Neural progenitor cell (in vitro differentiated cells): ENCODE measurements around the gene STX8. TPM values are rescaled to one million over a fixed set of nuclear protein-coding genes. Genes with fewer than 3 reads are reported as not detected.
A peak's percentile ranks its signal among the peaks of the same experiment; 100 is the strongest.

Experiments
- DNase-seq: peaks from one replicate; pipeline ENCODE4 v3.0.0-alpha.2; 2016; ENCODE audit warnings: low spot score
- H2AFZ ChIP-seq: fragments of 200-600 bp; sonication (generic); replicated peaks from 2 replicates; pipeline ENCODE4 v1.6.1; 2016; ENCODE audit warnings: antibody characterized with exemption
- H3F3A ChIP-seq: fragments of 200-600 bp; sonication (generic); 2 replicates; pipeline ENCODE4 v1.6.1; 2016; ENCODE audit warnings: antibody characterized with exemption, low read depth
- H3K27ac ChIP-seq: fragments of 200-600 bp; sonication (generic); 2 replicates; pipeline ENCODE4 v1.5.1; 2016; ENCODE audit warnings: mild to moderate bottlenecking
- H3K27me3 ChIP-seq: fragments of 200-600 bp; sonication (generic); 2 replicates; pipeline ENCODE4 v1.6.1; 2016; ENCODE audit warnings: mild to moderate bottlenecking, moderate library complexity
- H3K36me3 ChIP-seq: fragments of 200-600 bp; sonication (generic); 2 replicates; pipeline ENCODE4 v1.5.1; 2016
- H3K4me1 ChIP-seq: fragments of 200-600 bp; sonication (generic); 2 replicates; pipeline ENCODE4 v1.6.1; 2016; ENCODE audit warnings: mixed run types
- H3K4me2 ChIP-seq: fragments of 200-600 bp; sonication (generic); 2 replicates; pipeline ENCODE4 v1.6.1; 2016
- H3K4me3 ChIP-seq: fragments of 200-600 bp; sonication (generic); 2 replicates; pipeline ENCODE4 v1.5.1; 2016
- H3K79me2 ChIP-seq: fragments of 200-600 bp; sonication (generic); 2 replicates; pipeline ENCODE4 v1.6.1; 2016; ENCODE audit warnings: low read depth
- H3K9ac ChIP-seq: fragments of 200-600 bp; sonication (generic); 2 replicates; pipeline ENCODE4 v1.6.1; 2016
- H3K9me3 ChIP-seq: fragments of 200-600 bp; sonication (generic); 2 replicates; pipeline ENCODE4 v1.5.1; 2016; ENCODE audit warnings: low read depth
- H4K20me1 ChIP-seq: fragments of 200-600 bp; sonication (generic); 2 replicates; pipeline ENCODE4 v1.6.1; 2016; ENCODE audit warnings: low read depth
- H3K27ac Mint-ChIP-seq: 3 replicates; pipeline ENCODE4 v1.8.0; 2021; ENCODE audit warnings: mixed read lengths
- H3K27me3 Mint-ChIP-seq: 2 replicates; pipeline ENCODE4 v1.8.0; 2022; ENCODE audit warnings: low read depth, mild to moderate bottlenecking, inconsistent platforms, moderate library complexity, mixed read lengths; ENCODE audit not compliant: insufficient read depth
- H3K36me3 Mint-ChIP-seq: 3 replicates; pipeline ENCODE4 v1.8.0; 2021; ENCODE audit warnings: mixed read lengths
- H3K4me1 Mint-ChIP-seq: 3 replicates; pipeline ENCODE4 v1.8.0; 2021; ENCODE audit warnings: mixed read lengths
- H3K4me3 Mint-ChIP-seq: 3 replicates; pipeline ENCODE4 v1.8.0; 2021; ENCODE audit warnings: mild to moderate bottlenecking, moderate library complexity, mixed read lengths
- H3K9me3 Mint-ChIP-seq: 3 replicates; pipeline ENCODE4 v1.8.0; 2020; ENCODE audit warnings: mixed read lengths
- EZH2 ChIP-seq: fragments of 200-600 bp; sonication (generic); IDR thresholded peaks from 2 replicates; pipeline ENCODE4 v1.6.1; 2017; ENCODE audit warnings: antibody characterized with exemption, mild to moderate bottlenecking, moderate library complexity
- EZH2phosphoT487 ChIP-seq: fragments of 200-600 bp; sonication (generic); IDR thresholded peaks from 2 replicates; pipeline ENCODE4 v1.6.1; 2017; ENCODE audit warnings: antibody characterized with exemption
- total RNA-seq: library from RNA; depleted of rRNA; stranded (reverse); fragments of >200 nt; gene quantifications from 2 replicates; pipeline ENCODE4 v1.2.3, GENCODE V29; 2015; ENCODE audit warnings: low replicate concordance
- TF ChIP-seq, protein P1 (sequence below): fragments of 200-600 bp; sonication (generic); IDR thresholded peaks from 2 replicates; pipeline ENCODE4 v1.5.1; 2017; ENCODE audit warnings: antibody characterized with exemption, mild to moderate bottlenecking

The STX8 gene
- total RNA-seq, 1 donor from 2014 or later, result 79.7 TPM

DNA sequence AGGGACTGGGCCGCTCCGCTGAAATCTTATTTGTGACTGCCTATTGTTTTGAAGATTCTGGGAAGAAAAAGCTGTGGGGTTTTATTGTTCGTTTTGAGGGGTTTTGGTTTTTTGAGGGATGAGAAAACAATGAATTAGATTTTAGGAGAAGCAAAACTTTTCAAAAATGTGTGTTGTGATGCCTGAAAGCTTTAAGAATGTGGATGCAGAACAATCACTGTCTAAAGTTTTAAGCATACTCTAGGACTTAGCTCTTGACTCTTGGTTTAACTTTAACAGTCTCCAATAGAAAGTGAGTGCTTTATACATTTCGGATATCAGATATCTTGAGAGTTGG is 1.7 kb upstream of the STX8 start:
- H3K27ac Mint-ChIP-seq, result no peak overlapping the region
- no peaks in the 10 kb centered on the region for H3K9me3 Mint-ChIP-seq
- no peak overlapping the region for H3K4me3 ChIP-seq

DNA sequence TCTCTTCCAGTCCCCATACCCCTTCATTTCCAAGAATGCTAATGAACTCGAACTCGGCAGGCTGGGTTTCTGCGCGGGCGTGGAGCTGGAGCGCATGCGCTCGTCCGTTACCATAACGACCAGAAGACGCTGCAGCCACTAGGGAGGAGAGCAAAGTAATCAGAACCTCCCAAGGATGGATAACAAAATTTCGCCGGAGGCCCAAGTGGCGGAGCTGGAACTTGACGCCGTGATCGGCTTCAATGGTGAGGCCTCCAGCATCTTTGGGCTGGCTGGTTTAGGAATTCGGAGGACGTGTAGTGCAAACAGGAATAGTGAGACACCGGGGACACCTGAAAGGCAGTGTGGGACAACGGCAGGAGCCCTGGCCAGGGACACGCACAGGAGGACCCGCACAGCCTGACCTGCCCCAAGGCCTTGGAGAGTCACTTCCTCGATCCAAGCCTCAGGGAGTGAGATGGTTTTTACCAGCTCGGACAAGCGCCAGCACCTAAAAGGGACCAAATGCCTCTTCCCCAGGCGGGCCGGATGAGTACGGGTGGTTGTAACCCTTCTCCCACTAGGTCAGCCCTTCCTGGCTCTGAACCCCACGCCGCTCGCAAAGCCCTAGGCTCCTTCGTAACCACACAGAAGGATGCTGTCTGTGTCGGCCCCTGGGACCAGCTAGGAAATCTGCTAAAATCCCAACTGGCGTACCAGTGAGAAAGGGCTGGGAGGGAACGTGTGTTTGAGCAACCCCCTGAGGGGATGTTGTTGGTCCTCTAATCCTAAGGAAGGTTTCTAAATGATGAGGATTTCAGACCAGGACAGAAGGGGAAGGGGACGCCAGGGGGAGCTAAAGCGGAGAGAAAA is 1.1 kb upstream of the STX8 start, which contains the start of gene CFAP52:
CFAP52 (plus strand) TSS at position 122 of the 852 bp plus-strand sequence; CDS start at position 176, 54 bp downstream.
- Histone ChIP-seq H3K4me1 (peaks cover 4% of the 10 kb centered on the region), H3K9me3 (no peaks in the 10 kb centered on the region), H3K4me2 (peak within 1 kb of the TSS; percentile 77), H2AFZ (peak within 1 kb of the TSS; percentile 52), H3K9ac (no peak within 1 kb of the TSS), H3K27me3 (no peaks in the 10 kb centered on the region), H3K27ac (no peak within 1 kb of the TSS), H3K79me2 (peaks cover 11% of the 10 kb centered on the region), H3K36me3 (no peaks in the 10 kb centered on the region), H4K20me1 (peaks cover 5% of the 10 kb centered on the region), H3K4me3 (peak within 1 kb of the TSS; percentile 64), H3F3A (peaks cover 18% of the 10 kb centered on the region)
- Mint-ChIP-seq H3K27ac (peak within 1 kb of the TSS; percentile 46), H3K9me3 (no peaks in the 10 kb centered on the region), H3K4me1 (peaks cover 13% of the 10 kb centered on the region), H3K27me3 (peaks cover 6% of the 10 kb centered on the region), H3K4me3 (peak within 1 kb of the TSS; percentile 99), H3K36me3 (no peaks in the 10 kb centered on the region)
- DNase-seq, result peak; percentile 92
- TF ChIP-seq, protein P1, sequence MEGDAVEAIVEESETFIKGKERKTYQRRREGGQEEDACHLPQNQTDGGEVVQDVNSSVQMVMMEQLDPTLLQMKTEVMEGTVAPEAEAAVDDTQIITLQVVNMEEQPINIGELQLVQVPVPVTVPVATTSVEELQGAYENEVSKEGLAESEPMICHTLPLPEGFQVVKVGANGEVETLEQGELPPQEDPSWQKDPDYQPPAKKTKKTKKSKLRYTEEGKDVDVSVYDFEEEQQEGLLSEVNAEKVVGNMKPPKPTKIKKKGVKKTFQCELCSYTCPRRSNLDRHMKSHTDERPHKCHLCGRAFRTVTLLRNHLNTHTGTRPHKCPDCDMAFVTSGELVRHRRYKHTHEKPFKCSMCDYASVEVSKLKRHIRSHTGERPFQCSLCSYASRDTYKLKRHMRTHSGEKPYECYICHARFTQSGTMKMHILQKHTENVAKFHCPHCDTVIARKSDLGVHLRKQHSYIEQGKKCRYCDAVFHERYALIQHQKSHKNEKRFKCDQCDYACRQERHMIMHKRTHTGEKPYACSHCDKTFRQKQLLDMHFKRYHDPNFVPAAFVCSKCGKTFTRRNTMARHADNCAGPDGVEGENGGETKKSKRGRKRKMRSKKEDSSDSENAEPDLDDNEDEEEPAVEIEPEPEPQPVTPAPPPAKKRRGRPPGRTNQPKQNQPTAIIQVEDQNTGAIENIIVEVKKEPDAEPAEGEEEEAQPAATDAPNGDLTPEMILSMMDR, result peak; percentile 90
- no peak for TF ChIP-seq EZH2

More for the DNA sequence above, 1.7 kb upstream of the STX8 start:
- H3K4me1 ChIP-seq, result peaks cover 4% of the 10 kb centered on the region
- peaks cover 11% of the 10 kb centered on the region for H3K79me2 ChIP-seq
- H3K4me2 ChIP-seq, result peak overlapping the region; percentile 77
- H3K27me3 Mint-ChIP-seq, result peaks cover 6% of the 10 kb centered on the region
- no peaks in the 10 kb centered on the region for H3K36me3 ChIP-seq
- H2AFZ ChIP-seq, result no peak overlapping the region
- H3K27me3 ChIP-seq, result no peaks in the 10 kb centered on the region
- no peak overlapping the region for H3K27ac ChIP-seq
- H3K36me3 Mint-ChIP-seq, result no peaks in the 10 kb centered on the region
- H3K9me3 ChIP-seq, result no peaks in the 10 kb centered on the region
- no peak overlapping the region for H3K9ac ChIP-seq
- peaks cover 13% of the 10 kb centered on the region for H3K4me1 Mint-ChIP-seq
- H3K4me3 Mint-ChIP-seq, result peak overlapping the region; percentile 99
- TF ChIP-seq EZH2phosphoT487 (no peak), EZH2 (no peak)
- TF ChIP-seq, protein P1, result no peak
- DNase-seq, result no peak
- peaks cover 5% of the 10 kb centered on the region for H4K20me1 ChIP-seq
- H3F3A ChIP-seq, result peaks cover 18% of the 10 kb centered on the region

- Histone ChIP-seq H3K9me3 (no peaks in the 10 kb centered on the region), H3F3A (peaks cover 4% of the 10 kb centered on the region), H3K36me3 (no peaks in the 10 kb centered on the region), H3K4me2 (no peak overlapping the region), H4K20me1 (peaks cover 4% of the 10 kb centered on the region), H3K4me1 (no peaks in the 10 kb centered on the region), H2AFZ (no peak overlapping the region), H3K27me3 (no peaks in the 10 kb centered on the region), H3K4me3 (no peak overlapping the region), H3K79me2 (peaks cover 15% of the 10 kb centered on the region), H3K27ac (no peak overlapping the region), H3K9ac (no peak overlapping the region)
- H3K4me3 Mint-ChIP-seq, result no peak overlapping the region
- no peak overlapping the region for H3K27ac Mint-ChIP-seq
- TF ChIP-seq, protein P1, result no peak
- no peak for TF ChIP-seq EZH2
- TF ChIP-seq EZH2phosphoT487, result no peak
- DNase-seq, result no peak
- H3K27me3 Mint-ChIP-seq, result peaks cover 2% of the 10 kb centered on the region
- H3K9me3 Mint-ChIP-seq, result no peaks in the 10 kb centered on the region
- peaks cover 5% of the 10 kb centered on the region for H3K36me3 Mint-ChIP-seq
- H3K4me1 Mint-ChIP-seq, result peaks cover under 1% of the 10 kb centered on the region
These were observed 4.4 kb downstream of the STX8 start for GRCh38 chr17:9571201-9571600.
